ENCODE measurements around the gene TYW1B.
"Not testable (repeated sequence)": the region's sequence is repeated elsewhere in the genome, so short reads cannot be mapped to it uniquely, and the experiment has no call there.

GRCh38 chr7:72621761-72622187 lies 206.2 kb downstream of the TYW1B start:
- TF ChIP-seq CTCF (conservative IDR thresholded peaks at IDR 0.05; ENCODE audit: low read depth, low read length); MXI1 (IDR thresholded peaks at IDR 0.05; ENCODE audit: borderline replicate concordance, low read depth, low read length); POLR2A (IDR thresholded peaks at IDR 0.05; ENCODE audit: low read depth, low read length); RAD21 (IDR thresholded peaks at IDR 0.05; ENCODE audit: low read length); RFX5 (IDR thresholded peaks at IDR 0.05; ENCODE audit: low read depth, low read length); ELK1 (IDR thresholded peaks at IDR 0.05; ENCODE audit: borderline replicate concordance, low read depth, low read length): not testable (repeated sequence)

All from IMR-90 (cell line).